SK-N-SH treated with all-trans-retinoic acid at 6 μM for 48 hours (cell line): Measurements from ENCODE around the gene ASCC1.

ENCODE experiments used
- CSDC2 ChIP-seq: fragments of 250-450 bp; sonication (Bioruptor Pico); IDR thresholded peaks from 2 replicates; pipeline ENCODE4 v1.5.0; 2020; ENCODE audit warnings: mild to moderate bottlenecking, moderate library complexity
- ESRRG ChIP-seq: fragments of 250-450 bp; sonication (Bioruptor Pico); IDR thresholded peaks from 2 replicates; pipeline ENCODE4 v1.6.1; 2021; ENCODE audit warnings: mild to moderate bottlenecking
- GLIS3 ChIP-seq: fragments of 250-450 bp; sonication (Bioruptor Pico); IDR thresholded peaks from 2 replicates; pipeline ENCODE4 v1.5.0; 2020; ENCODE audit warnings: mild to moderate bottlenecking, moderate library complexity
- PPARA ChIP-seq: fragments of 250-450 bp; sonication (Bioruptor Pico); IDR thresholded peaks from 2 replicates; pipeline ENCODE4 v1.5.0; 2020; ENCODE audit warnings: mild to moderate bottlenecking, borderline replicate concordance
- RARB ChIP-seq: fragments of 250-450 bp; sonication (Bioruptor Pico); IDR thresholded peaks from 2 replicates; pipeline ENCODE4 v1.8.0; 2021; ENCODE audit warnings: mild to moderate bottlenecking, moderate library complexity
- SNAI2 ChIP-seq: fragments of 250-450 bp; sonication (Bioruptor Pico); IDR thresholded peaks from 2 replicates; pipeline ENCODE4 v1.5.0; 2020; ENCODE audit warnings: mild to moderate bottlenecking, moderate library complexity
- ZFP3 ChIP-seq: fragments of 250-450 bp; sonication (Bioruptor Pico); IDR thresholded peaks from 2 replicates; pipeline ENCODE4 v1.5.0; 2020; ENCODE audit warnings: mild to moderate bottlenecking, moderate library complexity
- ZNF565 ChIP-seq: fragments of 450-650 bp; formaldehyde crosslinking; conservative IDR thresholded peaks from 2 replicates; pipeline ENCODE4 v1.5.0; 2020; ENCODE audit warnings: low read depth, mild to moderate bottlenecking, moderate library complexity
- TF ChIP-seq, protein P1 (sequence below): fragments of 250-450 bp; sonication (Bioruptor Pico); IDR thresholded peaks from 2 replicates; pipeline ENCODE4 v1.8.0; 2020; ENCODE audit warnings: mild to moderate bottlenecking, moderate library complexity, borderline replicate concordance

DNA sequence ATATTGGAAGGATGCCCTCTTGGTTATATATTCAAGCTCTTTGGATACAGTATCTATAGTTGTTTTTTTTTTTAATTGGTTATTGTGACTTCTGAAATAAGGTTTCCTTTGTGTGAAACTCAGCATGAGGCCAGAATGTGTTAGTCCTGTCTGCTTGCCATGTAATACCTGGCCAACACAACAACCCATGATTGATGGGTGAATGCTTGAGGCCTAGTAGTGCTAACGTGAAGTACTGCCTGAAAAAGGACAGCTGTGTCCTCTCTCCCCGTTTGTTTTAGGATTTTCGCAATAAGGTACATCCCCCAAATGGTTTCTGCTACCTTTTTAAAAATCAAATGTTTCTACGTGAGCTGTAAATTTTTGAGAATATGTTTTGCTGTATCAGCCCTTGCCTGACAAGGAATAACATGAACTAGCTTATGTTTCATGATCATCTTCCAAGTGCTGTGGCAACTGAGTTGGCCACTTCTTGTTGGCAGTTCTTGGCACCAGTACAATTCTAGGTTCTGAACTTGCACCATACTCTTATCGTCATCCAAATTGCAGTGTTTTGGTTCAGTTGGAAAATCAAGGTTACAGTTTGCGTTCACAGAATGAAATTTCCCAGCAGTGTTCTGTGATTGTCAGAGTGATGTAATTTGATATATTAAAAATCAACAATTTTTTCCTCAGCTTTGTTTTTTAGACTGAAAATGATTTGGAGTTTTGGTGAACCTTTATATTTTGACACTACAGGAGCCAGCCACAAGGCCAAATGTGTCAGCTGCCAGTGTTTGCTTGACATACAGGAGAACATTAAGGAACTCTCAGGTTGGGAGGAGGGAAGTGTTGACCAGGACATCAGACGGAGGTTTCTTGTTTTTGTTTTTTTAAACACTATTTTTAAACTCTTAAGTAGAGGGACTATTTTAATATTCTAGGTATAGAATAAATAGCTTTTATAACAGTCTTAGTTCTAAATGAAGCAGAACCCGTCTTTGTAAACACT lies 13.5 kb upstream of the ASCC1 start:
- no peak for TF ChIP-seq PPARA (CRISPR knock-in tag)
- TF ChIP-seq CSDC2 (CRISPR knock-in tag): no peak
- TF ChIP-seq, protein P1, sequence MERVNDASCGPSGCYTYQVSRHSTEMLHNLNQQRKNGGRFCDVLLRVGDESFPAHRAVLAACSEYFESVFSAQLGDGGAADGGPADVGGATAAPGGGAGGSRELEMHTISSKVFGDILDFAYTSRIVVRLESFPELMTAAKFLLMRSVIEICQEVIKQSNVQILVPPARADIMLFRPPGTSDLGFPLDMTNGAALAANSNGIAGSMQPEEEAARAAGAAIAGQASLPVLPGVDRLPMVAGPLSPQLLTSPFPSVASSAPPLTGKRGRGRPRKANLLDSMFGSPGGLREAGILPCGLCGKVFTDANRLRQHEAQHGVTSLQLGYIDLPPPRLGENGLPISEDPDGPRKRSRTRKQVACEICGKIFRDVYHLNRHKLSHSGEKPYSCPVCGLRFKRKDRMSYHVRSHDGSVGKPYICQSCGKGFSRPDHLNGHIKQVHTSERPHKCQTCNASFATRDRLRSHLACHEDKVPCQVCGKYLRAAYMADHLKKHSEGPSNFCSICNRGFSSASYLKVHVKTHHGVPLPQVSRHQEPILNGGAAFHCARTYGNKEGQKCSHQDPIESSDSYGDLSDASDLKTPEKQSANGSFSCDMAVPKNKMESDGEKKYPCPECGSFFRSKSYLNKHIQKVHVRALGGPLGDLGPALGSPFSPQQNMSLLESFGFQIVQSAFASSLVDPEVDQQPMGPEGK (CRISPR knock-in tag): no peak
- no peak for TF ChIP-seq SNAI2
- TF ChIP-seq RARB (CRISPR knock-in tag): no peak
- no peak for TF ChIP-seq ESRRG (CRISPR knock-in tag)
- no peak for TF ChIP-seq ZNF565 (CRISPR knock-in tag)
- no peak for TF ChIP-seq GLIS3 (CRISPR knock-in tag)
- TF ChIP-seq ZFP3: no peak
